Measurements from ENCODE around the gene TRRAP. TPM values are rescaled to one million over a fixed set of nuclear protein-coding genes. Genes with fewer than 3 reads are reported as not detected.

The TRRAP gene
- polyA plus RNA-seq, 1 donor from 2014 or later, result 12.9 TPM

DNA sequence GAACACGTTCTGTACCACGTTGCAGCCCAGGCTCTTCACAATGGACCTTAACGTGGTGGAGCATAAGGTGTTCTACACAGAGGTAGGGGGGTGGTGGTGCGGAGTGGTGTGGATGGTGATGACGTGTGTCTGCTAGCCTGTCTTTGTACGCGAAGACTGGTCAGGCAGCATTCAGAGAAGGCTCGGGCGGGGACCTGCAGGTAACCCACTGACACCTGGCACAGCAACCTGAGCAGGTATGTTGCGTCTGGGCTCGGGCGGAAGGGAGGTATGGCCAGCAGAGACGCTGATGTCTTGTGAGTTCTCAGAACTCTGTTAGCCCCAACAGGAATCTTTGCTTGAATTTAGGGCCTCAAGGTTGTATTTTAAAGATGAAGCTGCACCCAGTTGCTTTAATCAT is 55.0 kb downstream of the TRRAP start:
- H3K27me3 ChIP-seq (ENCODE audit: insufficient read depth, low read depth, low read length), result no peaks in the 10 kb centered on the region
- no peak overlapping the region for H3K27ac ChIP-seq (ENCODE audit: low read length)
- no peaks in the 10 kb centered on the region for H3K9me3 ChIP-seq (ENCODE audit: low read length)
- no peak overlapping the region for H3K4me3 ChIP-seq (ENCODE audit: low read length)
- H3F3A ChIP-seq (ENCODE audit: insufficient read depth, low read length, poor library complexity, severe bottlenecking), result no peaks in the 10 kb centered on the region
- no peak overlapping the region for H2AFZ ChIP-seq (ENCODE audit: low read depth, low read length)
- peaks cover 4% of the 10 kb centered on the region for H3K36me3 ChIP-seq (ENCODE audit: insufficient read depth, low read length)
- H3K79me2 ChIP-seq (replicated peaks; ENCODE audit: insufficient read depth, low read length), result no peaks in the 10 kb centered on the region
- H3K9ac ChIP-seq (ENCODE audit: low read length), result no peak overlapping the region
- H4K20me1 ChIP-seq (ENCODE audit: insufficient read depth), result no peaks in the 10 kb centered on the region
- no peak for TF ChIP-seq POLR2AphosphoS5 (IDR thresholded peaks at IDR 0.05)
- TF ChIP-seq MXI1 (conservative IDR thresholded peaks at IDR 0.05; ENCODE audit: poor library complexity, severe bottlenecking), result no peak
- no peak for TF ChIP-seq EZH2 (IDR thresholded peaks at IDR 0.05; ENCODE audit: borderline replicate concordance, insufficient read depth, low read length, poor library complexity, severe bottlenecking)
- TF ChIP-seq EP300 (conservative IDR thresholded peaks at IDR 0.05; ENCODE audit: poor library complexity, severe bottlenecking), result no peak
- TF ChIP-seq SMC3 (conservative IDR thresholded peaks at IDR 0.05; ENCODE audit: poor library complexity), result no peak
- no peak for TF ChIP-seq CTCF (IDR thresholded peaks at IDR 0.05; ENCODE audit: poor library complexity, severe bottlenecking)
- no peak for TF ChIP-seq REST (IDR thresholded peaks at IDR 0.05; ENCODE audit: borderline replicate concordance)
- TF ChIP-seq TAF1 (IDR thresholded peaks at IDR 0.05; ENCODE audit: low read depth), result no peak
- TF ChIP-seq RAD21 (conservative IDR thresholded peaks at IDR 0.05), result no peak
- no peak overlapping the region for H3K4me2 ChIP-seq (ENCODE audit: low read length)
- no peaks in the 10 kb centered on the region for H3K9me2 ChIP-seq (ENCODE audit: insufficient read depth, low read length)

GRCh38 chr7:98934267-98934666 is 55.9 kb downstream of the TRRAP start:
- Histone ChIP-seq H2AFZ (ENCODE audit: low read depth, low read length) (no peak overlapping the region), H3F3A (ENCODE audit: insufficient read depth, low read length, poor library complexity, severe bottlenecking) (no peaks in the 10 kb centered on the region), H3K9ac (ENCODE audit: low read length) (no peak overlapping the region), H3K27ac (ENCODE audit: low read length) (no peak overlapping the region), H4K20me1 (ENCODE audit: insufficient read depth) (no peaks in the 10 kb centered on the region), H3K36me3 (ENCODE audit: insufficient read depth, low read length) (peaks cover 7% of the 10 kb centered on the region), H3K4me2 (ENCODE audit: low read length) (no peak overlapping the region), H3K9me2 (ENCODE audit: insufficient read depth, low read length) (no peaks in the 10 kb centered on the region), H3K27me3 (ENCODE audit: insufficient read depth, low read depth, low read length) (no peaks in the 10 kb centered on the region), H3K4me3 (ENCODE audit: low read length) (no peak overlapping the region), H3K79me2 (replicated peaks; ENCODE audit: insufficient read depth, low read length) (no peaks in the 10 kb centered on the region), H3K9me3 (ENCODE audit: low read length) (no peaks in the 10 kb centered on the region)
- TF ChIP-seq RAD21 (conservative IDR thresholded peaks at IDR 0.05), result no peak
- no peak for TF ChIP-seq EP300 (conservative IDR thresholded peaks at IDR 0.05; ENCODE audit: poor library complexity, severe bottlenecking)
- no peak for TF ChIP-seq MXI1 (conservative IDR thresholded peaks at IDR 0.05; ENCODE audit: poor library complexity, severe bottlenecking)
- TF ChIP-seq EZH2 (IDR thresholded peaks at IDR 0.05; ENCODE audit: borderline replicate concordance, insufficient read depth, low read length, poor library complexity, severe bottlenecking), result no peak

Measured in neural cell (in vitro differentiated cells).